ENCODE measurements around the gene PDE4D.

DNA sequence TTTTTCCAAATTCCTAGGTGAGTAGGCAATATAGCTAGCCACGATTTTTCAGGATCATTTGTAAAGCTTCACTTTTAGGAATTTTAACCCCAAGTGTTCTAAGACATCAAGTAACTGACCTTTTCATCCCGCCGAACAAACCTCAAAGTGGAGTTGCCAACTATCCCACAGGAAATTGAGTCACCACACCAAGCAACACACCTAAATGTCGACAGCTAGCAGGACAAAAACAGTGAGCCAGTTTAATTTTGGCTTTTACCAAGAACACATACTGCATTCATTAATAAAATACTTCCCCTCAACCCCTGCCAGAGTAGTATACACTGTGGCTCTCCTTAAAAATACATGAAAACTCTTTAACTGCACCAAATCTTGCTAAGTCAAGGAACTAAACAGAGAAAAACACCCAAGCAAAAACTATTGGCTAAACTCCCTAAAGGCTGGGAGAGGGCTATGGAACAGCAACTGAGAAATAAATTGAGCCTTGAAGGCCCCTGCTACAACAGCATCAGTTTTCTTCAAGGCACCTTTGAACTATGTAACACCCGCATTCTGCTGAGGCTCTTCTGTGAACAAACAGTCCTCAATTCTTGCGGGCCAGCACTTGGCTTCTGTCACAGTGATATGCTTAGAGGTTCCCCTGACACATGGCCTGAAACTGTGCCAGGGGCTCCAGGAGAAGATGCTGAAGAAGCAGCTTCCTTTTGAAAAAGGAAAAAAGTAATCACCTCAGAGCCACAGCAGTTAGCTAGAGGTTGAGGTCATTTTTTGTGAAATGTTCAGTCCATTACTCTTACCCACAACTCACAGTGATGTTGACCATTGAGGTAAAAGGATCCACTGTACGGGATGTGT lies 851.1 kb downstream of the PDE4D start:
- TF ChIP-seq NR2C2 (IDR thresholded peaks at IDR 0.05; ENCODE audit: borderline replicate concordance, control insufficient read depth, insufficient read length, low read depth): no peak
- TF ChIP-seq JUND (IDR thresholded peaks at IDR 0.05; ENCODE audit: low read depth, low read length): no peak
- TF ChIP-seq, protein P1, sequence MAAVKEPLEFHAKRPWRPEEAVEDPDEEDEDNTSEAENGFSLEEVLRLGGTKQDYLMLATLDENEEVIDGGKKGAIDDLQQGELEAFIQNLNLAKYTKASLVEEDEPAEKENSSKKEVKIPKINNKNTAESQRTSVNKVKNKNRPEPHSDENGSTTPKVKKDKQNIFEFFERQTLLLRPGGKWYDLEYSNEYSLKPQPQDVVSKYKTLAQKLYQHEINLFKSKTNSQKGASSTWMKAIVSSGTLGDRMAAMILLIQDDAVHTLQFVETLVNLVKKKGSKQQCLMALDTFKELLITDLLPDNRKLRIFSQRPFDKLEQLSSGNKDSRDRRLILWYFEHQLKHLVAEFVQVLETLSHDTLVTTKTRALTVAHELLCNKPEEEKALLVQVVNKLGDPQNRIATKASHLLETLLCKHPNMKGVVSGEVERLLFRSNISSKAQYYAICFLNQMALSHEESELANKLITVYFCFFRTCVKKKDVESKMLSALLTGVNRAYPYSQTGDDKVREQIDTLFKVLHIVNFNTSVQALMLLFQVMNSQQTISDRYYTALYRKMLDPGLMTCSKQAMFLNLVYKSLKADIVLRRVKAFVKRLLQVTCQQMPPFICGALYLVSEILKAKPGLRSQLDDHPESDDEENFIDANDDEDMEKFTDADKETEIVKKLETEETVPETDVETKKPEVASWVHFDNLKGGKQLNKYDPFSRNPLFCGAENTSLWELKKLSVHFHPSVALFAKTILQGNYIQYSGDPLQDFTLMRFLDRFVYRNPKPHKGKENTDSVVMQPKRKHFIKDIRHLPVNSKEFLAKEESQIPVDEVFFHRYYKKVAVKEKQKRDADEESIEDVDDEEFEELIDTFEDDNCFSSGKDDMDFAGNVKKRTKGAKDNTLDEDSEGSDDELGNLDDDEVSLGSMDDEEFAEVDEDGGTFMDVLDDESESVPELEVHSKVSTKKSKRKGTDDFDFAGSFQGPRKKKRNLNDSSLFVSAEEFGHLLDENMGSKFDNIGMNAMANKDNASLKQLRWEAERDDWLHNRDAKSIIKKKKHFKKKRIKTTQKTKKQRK (IDR thresholded peaks at IDR 0.05; ENCODE audit: low read depth, low read length): no peak
- TF ChIP-seq FOXM1 (IDR thresholded peaks at IDR 0.05; ENCODE audit: low read depth, low read length): no peak
- no peak for TF ChIP-seq EP300 (IDR thresholded peaks at IDR 0.05; ENCODE audit: borderline replicate concordance in 1 of 2, control insufficient read depth in 1 of 2, low read depth in 2 of 2, low read length in 2 of 2)
- TF ChIP-seq, protein P2, sequence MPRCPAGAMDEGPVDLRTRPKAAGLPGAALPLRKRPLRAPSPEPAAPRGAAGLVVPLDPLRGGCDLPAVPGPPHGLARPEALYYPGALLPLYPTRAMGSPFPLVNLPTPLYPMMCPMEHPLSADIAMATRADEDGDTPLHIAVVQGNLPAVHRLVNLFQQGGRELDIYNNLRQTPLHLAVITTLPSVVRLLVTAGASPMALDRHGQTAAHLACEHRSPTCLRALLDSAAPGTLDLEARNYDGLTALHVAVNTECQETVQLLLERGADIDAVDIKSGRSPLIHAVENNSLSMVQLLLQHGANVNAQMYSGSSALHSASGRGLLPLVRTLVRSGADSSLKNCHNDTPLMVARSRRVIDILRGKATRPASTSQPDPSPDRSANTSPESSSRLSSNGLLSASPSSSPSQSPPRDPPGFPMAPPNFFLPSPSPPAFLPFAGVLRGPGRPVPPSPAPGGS (IDR thresholded peaks at IDR 0.05; ENCODE audit: borderline replicate concordance, insufficient read depth, low read depth, low read length, poor library complexity, severe bottlenecking): no peak
- TF ChIP-seq HCFC1 (IDR thresholded peaks at IDR 0.05; ENCODE audit: low read length): no peak
- TF ChIP-seq, protein P3, sequence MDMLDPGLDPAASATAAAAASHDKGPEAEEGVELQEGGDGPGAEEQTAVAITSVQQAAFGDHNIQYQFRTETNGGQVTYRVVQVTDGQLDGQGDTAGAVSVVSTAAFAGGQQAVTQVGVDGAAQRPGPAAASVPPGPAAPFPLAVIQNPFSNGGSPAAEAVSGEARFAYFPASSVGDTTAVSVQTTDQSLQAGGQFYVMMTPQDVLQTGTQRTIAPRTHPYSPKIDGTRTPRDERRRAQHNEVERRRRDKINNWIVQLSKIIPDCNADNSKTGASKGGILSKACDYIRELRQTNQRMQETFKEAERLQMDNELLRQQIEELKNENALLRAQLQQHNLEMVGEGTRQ (IDR thresholded peaks at IDR 0.05; ENCODE audit: borderline replicate concordance, low read depth, low read length): no peak
- TF ChIP-seq SUPT20H (IDR thresholded peaks at IDR 0.05; ENCODE audit: borderline replicate concordance, control insufficient read depth, low read depth, low read length): no peak
- no peak for TF ChIP-seq POLR2A (IDR thresholded peaks at IDR 0.05; ENCODE audit: low read depth, low read length)
- no peak for TF ChIP-seq CEBPB (IDR thresholded peaks at IDR 0.05; ENCODE audit: borderline replicate concordance in 1 of 2, low read depth in 2 of 2, low read length in 2 of 2)

Data from GM12878 (cell line).